Astrocyte of the cerebellum (primary cell): ENCODE data around the gene FMC1.

Source experiments
- DNase-seq: peaks from one replicate; pipeline ENCODE4 v3.0.0-alpha.2; 2011; ENCODE audit warnings: low read depth
- H3K4me3 ChIP-seq: 2 replicates; pipeline ENCODE4 v1.5.1; 2011; ENCODE audit warnings: mild to moderate bottlenecking, low read depth, low read length, moderate library complexity
- in situ Hi-C: cut with HindIII; loops from 2 replicates; pipeline ENCODE4 v1.10.0; 2017; ENCODE audit warnings: low sequenced_read_pairs
- TF ChIP-seq, protein P1 (sequence below): IDR thresholded peaks from 2 replicates; pipeline ENCODE4 v1.5.1; 2012; ENCODE audit warnings: low read length, low read depth, moderate library complexity, mild to moderate bottlenecking; ENCODE audit errors: missing control alignments

FMC1 gene

DNA sequence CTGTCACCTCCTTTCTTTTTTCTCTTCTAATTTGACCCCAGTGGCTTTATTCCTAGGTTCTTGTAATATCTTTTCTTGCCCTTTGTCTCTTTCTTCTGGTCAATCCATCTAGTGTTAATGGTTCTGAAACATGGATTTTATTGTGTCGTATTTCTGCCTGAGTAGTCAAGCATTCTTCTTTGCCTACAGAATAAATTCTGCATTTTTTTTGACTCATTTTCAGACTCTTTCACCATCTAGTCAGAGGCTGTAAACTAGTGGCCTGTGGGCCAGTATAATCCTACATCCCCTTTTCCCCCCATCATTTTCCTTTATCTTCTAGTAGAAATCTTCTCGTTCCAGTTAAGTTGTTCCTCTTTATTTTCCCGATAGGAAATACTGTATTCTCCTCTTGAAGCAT is 48.0 kb downstream of the FMC1 start:
- DNase-seq, result no peak
- H3K4me3 ChIP-seq, result no peak overlapping the region
- TF ChIP-seq, protein P1, sequence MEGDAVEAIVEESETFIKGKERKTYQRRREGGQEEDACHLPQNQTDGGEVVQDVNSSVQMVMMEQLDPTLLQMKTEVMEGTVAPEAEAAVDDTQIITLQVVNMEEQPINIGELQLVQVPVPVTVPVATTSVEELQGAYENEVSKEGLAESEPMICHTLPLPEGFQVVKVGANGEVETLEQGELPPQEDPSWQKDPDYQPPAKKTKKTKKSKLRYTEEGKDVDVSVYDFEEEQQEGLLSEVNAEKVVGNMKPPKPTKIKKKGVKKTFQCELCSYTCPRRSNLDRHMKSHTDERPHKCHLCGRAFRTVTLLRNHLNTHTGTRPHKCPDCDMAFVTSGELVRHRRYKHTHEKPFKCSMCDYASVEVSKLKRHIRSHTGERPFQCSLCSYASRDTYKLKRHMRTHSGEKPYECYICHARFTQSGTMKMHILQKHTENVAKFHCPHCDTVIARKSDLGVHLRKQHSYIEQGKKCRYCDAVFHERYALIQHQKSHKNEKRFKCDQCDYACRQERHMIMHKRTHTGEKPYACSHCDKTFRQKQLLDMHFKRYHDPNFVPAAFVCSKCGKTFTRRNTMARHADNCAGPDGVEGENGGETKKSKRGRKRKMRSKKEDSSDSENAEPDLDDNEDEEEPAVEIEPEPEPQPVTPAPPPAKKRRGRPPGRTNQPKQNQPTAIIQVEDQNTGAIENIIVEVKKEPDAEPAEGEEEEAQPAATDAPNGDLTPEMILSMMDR, result no peak
- in situ Hi-C loops, result no loop called here

DNA sequence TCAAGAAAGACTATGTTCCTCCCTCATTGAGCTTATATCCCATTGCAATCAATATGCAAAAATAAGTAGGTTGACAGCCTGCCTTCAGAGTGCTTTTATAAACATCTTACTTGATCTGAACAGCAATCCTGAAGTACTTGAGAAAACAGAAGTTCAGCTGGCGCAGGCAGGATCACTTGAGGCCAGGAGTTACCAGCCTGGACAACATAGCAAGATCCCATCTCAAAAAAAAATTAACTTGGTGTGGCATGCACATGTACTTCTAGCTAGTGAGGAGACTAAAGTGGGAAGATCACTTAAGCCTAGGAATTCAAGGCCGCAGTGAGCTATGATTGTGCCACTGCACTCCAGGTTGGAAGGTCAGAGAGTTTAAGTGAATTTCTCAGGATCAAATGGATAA is 48.6 kb downstream of the FMC1 start:
- H3K4me3 ChIP-seq, result no peak overlapping the region
- no peak for DNase-seq
- TF ChIP-seq, protein P1, result no peak
- in situ Hi-C loops, result loop anchor here (5.0 kb wide), 1 partner anchor 108 kb away; no protein-coding TSS in a partner anchor

DNA sequence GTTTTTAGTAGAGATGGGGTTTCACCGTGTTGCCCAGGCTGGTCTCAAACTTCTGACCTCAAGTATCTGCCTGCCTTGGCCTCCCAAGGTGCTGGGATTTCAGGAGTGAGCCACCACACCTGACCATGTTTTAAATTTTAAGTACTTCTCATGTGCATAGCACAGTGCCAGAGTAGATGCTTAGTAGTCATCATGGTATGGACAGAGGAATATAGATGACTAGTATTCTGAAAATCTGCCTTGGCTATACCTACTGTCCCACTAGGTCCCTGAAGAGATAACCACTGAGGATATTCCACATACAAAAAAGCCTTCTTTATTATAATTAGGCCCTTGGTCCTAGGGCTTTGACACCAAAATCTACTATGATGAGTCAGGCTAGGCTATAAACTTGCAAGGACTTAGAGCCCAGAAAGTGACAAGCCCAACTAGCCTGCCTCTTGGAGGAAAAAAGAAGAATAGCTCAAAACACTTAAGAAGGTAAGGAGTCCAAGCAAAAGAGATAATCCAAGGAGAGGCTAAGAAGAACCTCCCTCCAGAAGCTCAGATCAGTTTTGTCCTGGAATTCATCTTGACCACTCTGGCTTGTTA is 52.6 kb downstream of the FMC1 start:
- in situ Hi-C loops, result loop anchor here (5.0 kb wide), 1 partner anchor 104 kb away; no protein-coding TSS in a partner anchor
- TF ChIP-seq, protein P1, result no peak
- no peak overlapping the region for H3K4me3 ChIP-seq
- no peak for DNase-seq

DNA sequence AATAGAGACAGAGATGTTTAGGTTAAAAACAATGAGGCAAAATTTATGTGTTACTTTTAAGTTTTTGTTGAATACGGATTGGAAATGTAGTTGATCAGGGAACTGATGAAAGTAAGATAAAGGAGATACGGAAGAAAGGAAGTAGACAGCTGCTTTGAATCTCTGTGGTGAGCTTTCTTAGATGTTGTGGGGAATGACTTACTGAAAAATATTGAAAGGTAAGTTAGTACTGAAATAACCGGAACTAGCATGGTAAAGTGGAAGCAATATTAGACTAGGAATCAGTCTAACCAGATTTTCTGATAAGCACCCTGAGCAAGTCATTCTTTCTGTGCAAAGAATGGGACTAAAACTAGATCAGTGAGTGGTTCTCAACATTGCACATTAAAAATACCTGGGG is 53.4 kb downstream of the FMC1 start:
- H3K4me3 ChIP-seq, result no peak overlapping the region
- TF ChIP-seq, protein P1, result no peak
- DNase-seq, result no peak
- in situ Hi-C loops, result loop anchor here (5.0 kb wide), 1 partner anchor 103 kb away; no protein-coding TSS in a partner anchor
